GM21367 (cell line): ENCODE results near the gene NPLOC4.
"Not testable (repeated sequence)": the region's sequence is repeated elsewhere in the genome, so short reads cannot be mapped to it uniquely, and the experiment has no call there.

Experiments
- ATAC-seq: cut with Tn5 transposase; IDR thresholded peaks from one replicate; pipeline ENCODE4 v1.9.1; 2021; ENCODE audit not compliant: unreplicated experiment

Gene NPLOC4

GRCh38 chr17:81589612-81590011 is 47.3 kb downstream of the NPLOC4 start:
- no peak for ATAC-seq

DNA sequence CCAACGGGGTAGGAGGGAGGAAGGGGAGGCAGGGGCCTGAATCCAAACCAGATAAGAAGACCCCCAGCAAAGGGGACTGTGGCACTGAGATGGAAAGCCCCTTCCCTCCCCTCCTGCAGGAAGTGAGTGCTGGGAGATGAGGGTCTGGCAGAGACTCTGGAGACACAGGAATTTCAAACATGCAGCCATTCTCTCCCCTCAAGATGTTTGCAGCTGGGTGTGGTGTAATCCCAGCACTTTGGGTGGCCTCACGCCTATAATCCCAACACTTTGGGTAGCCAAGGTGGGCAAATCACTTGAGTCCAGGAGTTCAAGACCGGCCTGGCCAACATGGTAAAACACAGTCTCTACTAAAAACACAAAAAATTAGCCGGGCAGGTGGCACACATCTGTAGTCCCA is 50.8 kb downstream of the NPLOC4 start:
- ATAC-seq = no peak

DNA sequence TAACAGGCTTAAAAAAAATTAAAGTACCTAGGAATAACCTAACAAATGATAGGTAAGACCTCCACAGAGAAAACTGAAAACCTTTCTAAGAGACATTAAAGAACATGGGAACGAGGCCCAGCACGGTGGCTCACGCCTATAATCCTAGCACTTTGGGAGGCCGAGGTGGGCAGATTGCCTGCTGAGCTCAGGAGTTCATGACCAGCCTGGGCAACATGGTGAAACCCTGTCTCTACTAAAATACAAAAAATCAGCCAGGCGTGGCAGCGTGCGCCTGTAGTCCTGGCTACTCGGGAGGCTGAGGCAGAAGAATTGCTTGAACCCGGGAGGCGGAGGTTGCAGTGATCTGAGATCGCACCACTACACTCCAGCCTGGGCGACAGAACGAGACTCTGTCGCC is 52.1 kb downstream of the NPLOC4 start:
- not testable (repeated sequence) for ATAC-seq

DNA sequence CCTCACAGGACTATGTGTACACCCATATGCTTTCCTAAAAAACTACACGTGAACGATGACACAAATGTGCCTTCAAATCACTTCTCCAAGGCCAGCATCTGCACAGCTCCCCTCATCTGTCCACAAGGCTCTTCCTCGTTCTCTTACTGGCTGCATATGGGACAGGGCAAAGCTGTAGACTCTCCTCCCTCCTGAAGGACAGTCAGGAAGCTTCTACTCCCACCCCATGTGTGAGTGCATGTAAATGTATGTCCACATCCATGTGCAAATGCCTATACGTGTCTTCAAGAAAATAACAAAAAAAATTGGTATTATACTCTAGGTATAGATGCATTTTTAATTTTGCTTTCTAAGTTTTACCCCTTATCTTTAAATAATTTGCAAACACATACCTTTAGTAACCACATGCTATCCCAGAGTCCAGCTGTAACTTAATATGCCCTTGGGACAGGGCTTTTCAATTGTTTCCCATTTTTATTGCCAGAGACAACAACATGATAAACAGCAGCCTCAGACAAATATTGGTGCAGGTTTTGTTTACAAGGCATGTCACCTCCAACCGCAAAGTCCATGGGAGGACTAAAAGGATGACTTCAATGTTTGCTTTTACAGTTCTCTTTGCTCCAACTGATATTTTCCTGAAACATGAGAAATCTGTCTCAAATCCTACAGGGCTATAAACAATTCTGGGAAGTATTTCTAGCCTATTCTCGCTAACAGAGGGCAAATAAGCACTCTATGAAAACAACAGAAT is 53.1 kb downstream of the NPLOC4 start:
- ATAC-seq = no peak

GRCh38 chr17:81582749-81583148 is 54.2 kb downstream of the NPLOC4 start:
- no peak for ATAC-seq

DNA sequence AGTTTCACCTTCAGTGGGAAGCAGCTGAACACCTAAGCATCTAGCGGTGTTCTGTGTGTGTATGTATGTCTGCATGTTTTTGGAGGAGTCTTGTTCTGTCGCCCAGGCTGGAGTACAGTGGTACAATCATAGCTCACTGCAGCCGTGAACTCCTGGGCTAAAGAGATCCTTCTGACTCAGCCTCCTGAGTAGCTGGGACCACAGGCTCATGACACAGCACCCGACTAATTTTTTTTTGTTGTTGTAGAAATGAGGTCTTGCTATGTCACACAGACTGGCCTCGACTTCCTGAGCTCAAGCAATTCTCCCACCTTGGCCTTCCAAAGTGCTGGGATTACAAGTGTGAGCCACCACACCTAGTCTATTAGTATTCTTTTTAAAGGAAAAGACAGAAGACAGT is 54.6 kb downstream of the NPLOC4 start:
- ATAC-seq = no peak

GRCh38 chr17:81581758-81582157 is 55.2 kb downstream of the NPLOC4 start:
- ATAC-seq = no peak

- no peak for ATAC-seq
These were observed 56.4 kb downstream of the NPLOC4 start for GRCh38 chr17:81580481-81580880.

DNA sequence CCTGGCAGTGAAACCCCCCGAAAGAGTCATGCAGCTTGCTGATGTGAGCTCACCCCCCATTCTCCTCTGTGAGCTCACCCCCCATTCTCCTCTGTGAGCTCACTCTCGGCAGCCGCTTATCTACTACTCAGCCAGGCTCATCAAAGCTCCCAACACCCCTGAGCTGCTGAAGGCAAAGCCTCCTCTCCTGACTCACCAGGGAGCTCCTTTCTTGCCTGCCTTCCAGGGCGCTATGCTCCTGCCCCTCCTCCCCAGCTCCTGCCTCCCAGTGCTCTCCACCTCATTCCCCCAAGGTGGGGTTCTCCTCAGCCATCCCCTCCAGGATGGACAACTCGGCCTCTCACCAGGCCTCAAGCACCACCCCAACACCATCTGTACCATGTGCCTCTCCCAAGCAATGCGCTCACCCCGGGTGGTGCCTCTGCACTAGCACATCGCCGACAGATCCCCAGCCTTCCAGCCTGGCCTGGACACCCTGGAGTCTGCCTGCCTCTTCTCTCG is 57.0 kb downstream of the NPLOC4 start:
- ATAC-seq = no peak

DNA sequence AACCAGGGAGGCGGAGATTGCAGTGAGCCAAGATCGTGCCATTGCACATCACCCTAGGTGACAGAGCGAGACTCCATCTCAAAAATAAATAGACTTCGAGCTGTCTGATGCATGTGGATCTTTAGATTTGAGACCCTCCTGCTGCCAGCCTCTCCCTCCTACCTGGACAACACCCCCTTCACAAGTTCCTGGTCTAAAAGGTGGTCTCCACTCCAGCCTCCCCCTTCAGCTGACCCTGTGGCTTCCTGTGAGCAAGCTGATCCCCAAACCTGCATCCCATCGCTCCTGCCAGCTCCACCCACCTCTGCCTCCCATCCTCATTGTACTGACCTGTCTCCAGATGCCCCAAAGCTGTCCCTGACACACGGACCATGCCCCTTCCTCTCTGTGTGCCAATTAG is 57.6 kb downstream of the NPLOC4 start:
- no peak for ATAC-seq

GRCh38 chr17:81578561-81579225 is 58.2 kb downstream of the NPLOC4 start:
- no peak for ATAC-seq

DNA sequence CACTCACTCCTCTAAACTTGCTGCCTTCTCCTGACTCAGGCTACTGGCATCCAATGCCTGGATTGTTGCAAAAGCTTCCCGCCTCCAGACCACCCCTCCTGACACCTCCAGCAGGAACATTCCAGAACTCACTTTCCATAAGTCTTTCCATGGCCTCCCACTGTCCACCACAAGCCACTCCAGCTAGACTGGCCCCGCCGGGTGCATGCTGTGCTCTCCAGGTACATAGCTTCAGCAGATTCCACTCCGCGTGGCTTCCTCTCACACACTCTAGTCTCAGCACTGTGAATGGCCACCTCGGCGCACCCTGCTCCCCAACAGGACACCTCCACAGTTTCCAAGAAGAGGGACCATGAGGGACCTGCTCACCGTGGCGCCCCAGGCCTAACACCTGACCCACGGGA is 58.9 kb downstream of the NPLOC4 start:
- ATAC-seq = no peak

DNA sequence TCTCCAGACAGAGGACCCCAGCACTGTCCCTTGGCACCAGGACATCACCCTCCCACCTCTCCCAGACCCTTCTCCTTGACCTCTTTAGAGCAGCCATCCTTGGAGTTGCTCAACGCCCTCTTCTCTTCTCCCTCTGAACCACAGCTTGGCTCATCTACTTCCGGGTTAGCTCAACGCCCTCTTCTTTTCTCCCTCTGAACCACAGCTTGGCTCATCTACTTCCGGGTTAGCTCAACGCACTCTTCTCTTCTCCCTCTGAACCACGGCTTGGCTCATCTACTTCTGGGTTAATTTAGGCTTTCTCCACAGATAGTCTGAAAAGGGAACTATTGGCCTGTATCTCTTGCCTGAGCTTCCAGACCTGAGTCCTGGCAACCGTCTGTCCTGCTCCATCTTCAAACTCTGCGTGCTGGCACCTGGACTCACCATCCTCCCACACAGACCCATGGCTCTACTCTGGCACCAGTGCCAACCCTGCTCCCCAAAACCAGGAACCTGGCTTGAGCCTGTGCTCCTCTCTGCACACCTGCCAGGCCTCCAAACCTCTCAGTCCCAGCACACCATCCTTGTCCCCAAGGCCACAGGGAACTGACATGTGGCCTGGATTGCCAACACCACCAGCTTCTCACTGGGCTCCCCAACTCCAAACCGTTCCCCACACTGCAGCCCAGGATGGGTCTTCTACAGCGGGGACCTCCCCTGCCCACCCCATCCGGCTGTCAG is 59.5 kb downstream of the NPLOC4 start:
- ATAC-seq = no peak

DNA sequence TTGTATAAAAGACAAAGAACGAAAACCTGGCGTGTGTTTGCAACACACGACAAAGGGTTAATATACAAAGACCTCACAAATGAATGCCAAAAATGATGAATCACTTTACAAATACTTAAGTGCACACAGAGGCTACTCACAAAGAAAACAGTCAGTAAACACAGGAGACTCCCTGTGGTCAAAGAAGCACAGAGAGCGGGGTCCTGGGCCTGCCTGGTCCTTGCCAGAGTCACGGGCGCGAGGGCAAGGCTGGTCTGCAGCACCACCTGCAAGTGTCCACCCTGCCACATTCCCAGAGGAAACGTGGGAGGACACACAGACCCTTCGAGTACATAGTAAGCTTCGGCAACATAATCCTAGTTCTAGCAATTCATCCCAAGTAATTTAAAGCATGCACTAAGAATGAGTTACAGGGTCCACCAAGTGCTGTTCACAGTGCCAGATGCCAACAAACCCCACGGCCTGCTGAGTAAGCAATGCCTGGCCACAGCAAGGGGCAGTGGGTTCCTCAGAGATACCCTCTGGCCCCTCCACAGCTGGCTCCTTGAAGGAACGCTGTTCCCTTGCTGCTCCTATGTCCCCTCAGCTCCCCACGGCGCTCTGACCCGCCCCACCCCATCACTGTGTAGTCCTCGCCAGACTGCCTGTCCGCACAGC is 60.2 kb downstream of the NPLOC4 start:
- no peak for ATAC-seq

- ATAC-seq = no peak
These were observed 61.1 kb downstream of the NPLOC4 start for GRCh38 chr17:81575836-81576235.

DNA sequence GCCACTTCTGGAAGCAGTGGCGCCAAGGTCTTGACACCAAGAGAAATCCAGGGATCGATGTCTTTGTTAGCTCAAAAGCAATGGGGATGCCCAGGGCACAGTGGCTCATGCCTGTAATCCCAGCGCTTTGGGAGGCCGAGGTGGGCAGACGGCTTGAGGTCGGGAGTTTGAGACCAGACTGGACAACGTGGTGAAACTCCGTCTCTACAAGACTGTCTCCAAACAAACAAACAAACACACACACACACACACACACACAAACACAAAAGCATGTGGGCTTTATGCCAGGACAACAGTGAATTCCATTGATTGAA is 62.3 kb downstream of the NPLOC4 start:
- ATAC-seq = no peak

- ATAC-seq = no peak
These were observed 62.9 kb downstream of the NPLOC4 start for GRCh38 chr17:81573794-81574642.

- no peak for ATAC-seq
These were observed 64.2 kb downstream of the NPLOC4 start for GRCh38 chr17:81572563-81573168.

DNA sequence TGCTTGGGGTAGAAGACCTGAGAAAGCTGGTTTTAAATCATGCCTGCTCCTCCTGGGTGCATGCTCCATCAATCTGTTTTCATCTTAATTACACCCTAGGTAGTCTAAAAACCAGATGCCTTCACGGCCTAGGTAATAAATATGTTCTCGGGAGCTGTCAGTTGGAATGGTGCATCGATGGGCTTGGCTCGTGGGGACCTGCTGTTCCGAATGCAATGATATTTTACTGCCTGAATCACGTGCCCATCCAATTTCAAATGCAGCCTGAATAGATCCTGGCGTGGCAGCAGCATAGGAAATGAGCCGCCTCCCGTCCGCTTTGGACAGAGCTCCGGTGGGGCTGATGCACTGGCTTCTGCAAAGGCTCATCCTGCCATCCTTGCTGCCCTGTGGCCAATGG is 65.9 kb downstream of the NPLOC4 start:
- ATAC-seq = no peak

GRCh38 chr17:81569986-81570514 is 66.9 kb downstream of the NPLOC4 start:
- ATAC-seq = no peak
